GM19035 (cell line): ENCODE data around the gene PLXNA2.
A peak's percentile ranks its signal among the peaks of the same experiment; 100 is the strongest.

ENCODE experiments used
- ATAC-seq: cut with Tn5 transposase; IDR thresholded peaks from one replicate; pipeline ENCODE4 v1.9.1; 2021; ENCODE audit not compliant: unreplicated experiment

The PLXNA2 gene

GRCh38 chr1:208205216-208206013 is 38.8 kb downstream of the PLXNA2 start:
- no peak for ATAC-seq

DNA sequence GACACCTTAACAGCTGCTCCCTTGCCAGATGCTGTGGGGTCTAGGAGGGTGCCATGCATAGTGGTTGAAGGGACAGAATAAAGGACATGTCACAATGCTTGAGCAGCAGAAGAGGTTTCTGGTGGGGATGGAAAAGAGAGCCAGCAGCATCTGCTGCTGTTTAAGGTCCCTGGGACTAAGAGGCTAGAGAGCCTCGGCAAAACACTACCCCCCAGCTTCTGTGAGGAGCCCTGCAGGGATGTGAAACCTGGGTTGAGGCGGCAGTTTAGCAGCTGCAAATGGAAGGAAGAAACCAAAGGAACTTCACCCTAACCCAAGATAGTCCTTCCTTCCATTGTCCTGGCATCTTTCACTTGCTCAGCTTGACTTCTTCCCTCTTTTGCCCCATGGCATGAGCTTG is 39.4 kb downstream of the PLXNA2 start:
- no peak for ATAC-seq

DNA sequence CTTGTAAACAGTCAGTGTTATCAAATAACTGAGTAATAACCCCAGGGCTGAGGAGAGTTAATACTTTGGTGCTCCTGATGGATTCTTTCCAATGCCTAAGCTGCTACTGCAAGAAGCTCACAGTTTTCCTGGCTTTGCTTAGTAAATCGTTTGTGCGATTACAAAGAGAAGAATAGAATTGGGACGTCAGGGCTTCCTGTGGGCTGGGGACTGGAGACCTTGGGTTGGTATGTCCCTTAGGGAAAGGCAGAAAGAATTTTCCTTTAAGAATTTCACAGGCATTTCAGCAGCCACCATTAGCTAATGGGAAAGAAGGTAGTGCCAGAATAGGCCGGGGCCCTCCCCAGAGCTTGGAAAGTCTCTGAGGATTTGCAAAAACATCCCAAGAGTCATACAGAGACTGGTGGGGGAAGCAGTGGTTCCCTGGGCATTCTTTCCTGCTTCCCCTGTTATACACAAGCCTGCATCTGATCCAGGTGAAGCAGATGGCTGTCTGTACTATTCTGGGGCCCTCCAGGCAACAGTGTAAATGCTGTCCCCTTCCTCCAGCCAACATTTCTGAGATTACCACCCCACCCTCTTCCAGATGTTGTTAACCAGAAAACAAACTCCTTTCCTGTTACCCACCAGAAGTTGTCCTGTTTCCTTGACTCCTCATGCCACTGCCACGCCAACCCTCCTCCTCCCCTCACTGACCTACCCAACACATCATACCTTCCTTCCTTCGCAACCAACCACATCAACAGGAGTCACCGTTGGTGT is 40.2 kb downstream of the PLXNA2 start:
- ATAC-seq = no peak

GRCh38 chr1:208203127-208203847 is 40.9 kb downstream of the PLXNA2 start:
- ATAC-seq = no peak

DNA sequence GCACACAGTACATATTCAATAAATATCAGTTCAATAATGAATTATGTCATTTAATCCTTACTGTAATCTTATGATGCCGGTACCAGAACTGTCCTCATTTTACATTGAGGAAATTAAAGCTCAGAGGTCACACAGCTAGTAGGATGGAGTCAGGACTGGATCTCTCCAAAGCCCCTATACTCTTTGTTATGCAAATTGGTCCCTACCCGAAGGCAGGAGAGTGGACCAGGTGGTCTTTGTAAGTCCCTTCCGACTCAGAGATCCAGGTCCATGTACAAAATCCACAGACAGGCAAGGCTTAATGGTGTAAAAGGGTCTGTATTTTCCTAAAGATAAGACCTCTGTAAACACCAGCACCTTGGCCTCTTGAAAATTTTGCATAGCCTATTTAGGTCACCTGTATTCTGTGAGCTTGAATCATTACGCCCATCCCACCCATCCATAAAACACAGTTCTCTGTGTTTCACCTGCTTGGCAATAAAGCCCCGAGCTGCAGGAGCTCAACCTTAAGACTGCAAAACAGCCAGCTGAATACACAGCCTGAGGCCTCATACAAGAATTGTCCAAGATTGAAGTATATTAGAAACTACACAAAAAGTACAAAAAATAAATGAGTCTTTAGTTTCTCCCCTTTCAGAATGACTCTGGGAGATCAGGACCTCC is 41.7 kb downstream of the PLXNA2 start:
- no peak for ATAC-seq

GRCh38 chr1:208201229-208201628 is 43.0 kb downstream of the PLXNA2 start:
- ATAC-seq = no peak

- no peak for ATAC-seq
Measured at GRCh38 chr1:208200116-208200515, 44.1 kb downstream of the PLXNA2 start.

DNA sequence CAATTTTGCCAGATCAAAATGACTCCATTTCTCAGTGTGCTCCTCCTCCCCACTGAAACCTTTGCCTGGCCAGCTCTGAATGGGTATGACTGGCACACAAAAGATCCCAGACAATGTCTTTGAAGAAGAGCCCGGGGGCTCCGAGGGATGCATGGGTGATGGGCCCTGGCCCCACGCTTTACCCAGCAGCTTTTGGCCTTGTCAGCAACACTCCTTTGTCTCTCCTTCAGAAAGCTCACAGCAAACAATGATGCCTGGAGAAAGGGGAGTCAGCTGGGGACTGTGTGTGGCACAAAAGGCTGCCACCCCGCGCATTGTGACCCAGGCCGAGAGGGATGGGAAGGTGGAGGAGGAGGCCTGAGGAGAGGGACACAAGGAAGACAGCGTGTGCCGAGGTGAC is 45.9 kb downstream of the PLXNA2 start:
- no peak for ATAC-seq

GRCh38 chr1:208194944-208195343 is 49.2 kb downstream of the PLXNA2 start:
- no peak for ATAC-seq

GRCh38 chr1:208192995-208193394 is 51.2 kb downstream of the PLXNA2 start:
- no peak for ATAC-seq

DNA sequence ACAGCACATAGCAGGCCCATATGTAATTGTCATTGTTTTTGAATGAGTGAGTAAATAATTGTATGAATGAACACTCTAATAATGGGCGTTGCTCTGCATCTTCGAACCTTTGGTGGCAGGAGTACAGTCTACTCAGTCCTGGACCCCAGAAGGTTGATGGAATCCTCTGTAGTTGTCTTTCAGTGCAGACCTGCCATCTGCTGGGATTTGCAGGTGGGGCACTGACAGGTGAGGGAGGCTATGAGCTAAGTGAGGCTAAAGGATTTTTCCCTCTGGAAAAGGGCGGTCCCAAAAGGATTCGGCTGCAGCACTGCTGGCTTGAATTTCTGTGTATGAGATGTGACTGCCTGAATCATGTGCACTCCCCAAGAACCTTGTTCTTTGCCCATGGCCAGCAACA is 53.4 kb downstream of the PLXNA2 start:
- no peak for ATAC-seq

GRCh38 chr1:208189716-208190115 is 54.5 kb downstream of the PLXNA2 start:
- no peak for ATAC-seq

- ATAC-seq = no peak
Measured at GRCh38 chr1:208189183-208189582, 55.0 kb downstream of the PLXNA2 start.

DNA sequence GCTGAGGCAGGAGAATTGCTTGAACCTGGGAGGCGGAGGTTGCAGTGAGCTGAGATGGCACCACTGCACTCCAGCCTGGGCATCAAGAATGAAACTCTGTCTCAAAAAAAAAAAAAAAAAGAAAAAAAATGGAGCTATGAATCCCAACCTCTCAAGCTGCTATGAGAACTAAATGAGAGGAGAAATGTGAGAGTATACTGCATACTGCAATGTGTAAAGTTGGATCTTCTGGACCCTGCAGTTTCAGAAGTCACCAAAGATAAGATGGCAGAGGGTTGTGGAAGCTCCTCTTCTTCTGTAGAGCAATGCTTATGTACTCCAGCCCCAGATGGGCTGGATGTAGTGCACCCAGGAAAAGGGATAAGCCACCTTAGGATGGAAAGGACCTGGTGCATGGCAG is 55.6 kb downstream of the PLXNA2 start:
- no peak for ATAC-seq

- peak; percentile 60 for ATAC-seq
Measured at GRCh38 chr1:208187499-208188041, 56.6 kb downstream of the PLXNA2 start.

GRCh38 chr1:208185801-208186231 is 58.4 kb downstream of the PLXNA2 start:
- ATAC-seq = no peak

DNA sequence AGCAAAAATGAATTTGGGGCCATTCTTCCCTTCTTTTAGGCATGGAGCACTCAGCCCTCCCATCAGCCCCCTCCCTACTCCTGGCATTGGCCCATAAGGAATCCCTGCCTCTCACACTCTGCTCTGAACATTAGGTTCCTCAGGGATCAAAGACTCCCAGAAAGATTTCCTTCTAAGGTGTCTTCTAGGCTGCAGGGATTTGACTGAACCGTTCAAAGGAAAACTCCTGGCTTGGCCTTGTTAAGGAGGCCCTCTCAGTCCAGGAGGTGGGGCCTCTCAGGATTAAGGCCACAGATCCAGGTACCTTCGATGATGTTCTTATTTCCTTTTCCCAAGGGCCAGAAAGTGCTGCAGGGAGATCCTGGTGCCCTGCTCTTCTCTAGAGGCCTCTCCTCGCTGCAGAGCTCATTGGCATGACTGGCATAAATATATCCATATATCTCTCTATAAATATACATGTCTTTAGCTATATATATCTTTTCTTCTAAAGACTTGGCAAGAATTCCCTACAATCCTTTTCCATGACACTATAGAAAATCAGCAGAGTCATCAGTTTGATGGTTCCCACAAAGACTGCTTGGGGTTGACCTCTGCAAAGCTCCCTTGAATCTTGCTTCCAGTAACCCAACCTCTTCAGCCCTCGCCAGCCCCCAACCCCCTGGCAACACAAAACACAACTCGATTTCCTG is 59.1 kb downstream of the PLXNA2 start:
- no peak for ATAC-seq

DNA sequence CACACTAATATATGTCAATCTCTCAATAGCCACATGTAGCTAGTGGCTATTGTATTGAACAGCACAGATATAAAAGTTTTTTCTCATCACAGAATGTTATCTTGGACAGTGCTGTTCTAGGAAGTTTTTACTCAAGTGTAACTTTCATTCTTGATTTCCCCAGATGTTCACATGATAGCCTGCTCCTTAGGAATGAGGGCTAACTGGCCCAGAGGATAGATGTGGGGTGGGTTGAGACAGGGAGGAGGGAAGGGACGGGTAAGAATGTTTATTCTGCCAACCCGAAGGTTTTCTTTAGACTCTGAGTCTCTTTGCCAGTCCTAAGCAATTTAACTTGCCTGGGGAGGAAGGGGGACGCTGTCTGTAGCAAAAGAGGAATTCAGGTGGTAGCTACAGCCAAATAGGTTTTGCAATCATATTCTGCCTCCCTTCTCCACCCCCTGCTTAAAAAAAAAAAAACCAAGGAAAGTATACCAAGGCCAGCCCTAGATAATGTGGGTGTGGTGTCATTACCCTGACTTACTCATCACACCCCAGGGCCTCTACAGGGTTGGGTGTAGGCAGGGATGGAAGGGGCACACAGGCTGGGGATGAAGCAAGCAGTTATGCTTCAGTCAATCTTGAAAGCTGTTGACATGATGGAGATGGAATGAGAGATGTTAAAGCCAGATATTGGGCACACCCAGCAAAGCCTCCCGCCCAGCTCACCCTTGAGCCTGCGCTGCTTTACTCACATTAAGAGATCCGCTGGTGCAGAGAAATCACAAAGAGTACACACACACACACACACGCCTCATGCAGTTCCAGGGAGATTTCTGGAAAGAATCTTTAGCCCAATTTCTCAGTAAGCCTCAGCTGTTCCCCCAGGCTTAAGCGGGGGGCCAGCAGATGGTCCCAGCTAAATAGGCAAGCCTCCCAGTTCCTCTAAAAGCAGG is 59.9 kb downstream of the PLXNA2 start:
- ATAC-seq = no peak
